ENCODE data around the gene ARSI. TPM values are rescaled to one million over a fixed set of nuclear protein-coding genes. Genes with fewer than 3 reads are reported as not detected.

Gene ARSI
- total and polyA plus RNA-seq, 2 of the 13 experiments (the other 11 are each of a cell fraction or from before 2014, with no cell fraction given): 4.2 to 33.9 TPM

GRCh38 chr5:150297236-150297890, 5.3 kb downstream of the ARSI start:
- no peaks in the 10 kb centered on the region; a peak in 1 of 5 replicates for H3K36me3 ChIP-seq (replicated peaks in 1 of 2; ENCODE audit: control insufficient read depth in 1 of 2, insufficient read depth in 2 of 2, low read length in 2 of 2)
- H3K27me3 ChIP-seq (ENCODE audit: control insufficient read depth in 1 of 2, insufficient read depth in 2 of 2, low read length in 2 of 2): no peaks in the 10 kb centered on the region
- TF ChIP-seq NAIF1 (CRISPR knock-in tag; IDR thresholded peaks at IDR 0.05; ENCODE audit: borderline replicate concordance): no peak
- TF ChIP-seq AGO2 (optimal IDR thresholded peaks at IDR 0.05; ENCODE audit: low read depth, low read length): peak; percentile 71
- ChIA-PET POLR2A (no interaction called here), CTCF (ENCODE audit: low intra/inter-chr PET ratio, low total read pairs) (no interaction called here)
- in situ Hi-C loops (cut with HindIII; ENCODE audit: extremely low pct_ligation_motif_present, low pct_unique_long_range_greater_than_20kb): loop anchor here (10.0 kb wide), 1 partner anchor 147 kb away; the partner anchor contains the start of gene RPS14
- H4K20me1 ChIP-seq (ENCODE audit: insufficient read depth, low read length): no peaks in the 10 kb centered on the region
- DNase-seq (ENCODE audit: low spot score): no peak
- H3K79me2 ChIP-seq (ENCODE audit: insufficient read depth, low read length): peaks cover 13% of the 10 kb centered on the region
- 94% methylated on average over 19 of the region's 36 CpGs for WGBS (ENCODE audit: low lambda C conversion rate)
- H2AFZ ChIP-seq (ENCODE audit: low read length): no peak overlapping the region
- no peak for ATAC-seq
- H3K4me3 ChIP-seq (replicated peaks in 1 of 3; ENCODE audit: insufficient read depth in 1 of 3, low read depth in 2 of 3, low read length in 3 of 3): no peak overlapping the region
- no peak for FAIRE-seq
- no peak overlapping the region for H3K4me2 ChIP-seq (ENCODE audit: low read depth, low read length)
- H3K9ac ChIP-seq (ENCODE audit: insufficient read depth, low read depth, low read length): no peak overlapping the region
- no peak overlapping the region for H3K27ac ChIP-seq (ENCODE audit: extremely low read length, insufficient read depth, low read length)
- H3K4me1 ChIP-seq (ENCODE audit: insufficient read depth, low read length): peaks cover 51% of the 10 kb centered on the region
- intact Hi-C loops (cut with micrococcal nuclease; ENCODE audit: unreplicated experiment): no loop called here
- BruUV-seq (replicated peaks): no TSS peak
- H3K9me3 ChIP-seq (ENCODE audit: low read length): no peaks in the 10 kb centered on the region

GRCh38 chr5:150296496-150296895, 6.2 kb downstream of the ARSI start:
- ChIA-PET POLR2A (interaction anchor here (1.6 to 2.7 kb wide), 2 partner anchors 9 to 11 kb away, joined by 4 to 12 read pairs; no protein-coding TSS in a partner anchor), CTCF (ENCODE audit: low intra/inter-chr PET ratio, low total read pairs) (no interaction called here)
- Histone ChIP-seq H3K79me2 (ENCODE audit: insufficient read depth, low read length) (peaks cover 11% of the 10 kb centered on the region), H3K4me1 (ENCODE audit: insufficient read depth, low read length) (peaks cover 43% of the 10 kb centered on the region), H3K9ac (ENCODE audit: insufficient read depth, low read depth, low read length) (no peak overlapping the region), H3K36me3 (replicated peaks in 1 of 2; ENCODE audit: control insufficient read depth in 1 of 2, insufficient read depth in 2 of 2, low read length in 2 of 2) (no peaks in the 10 kb centered on the region; a peak in 1 of 5 replicates), H3K4me2 (ENCODE audit: low read depth, low read length) (no peak overlapping the region), H3K9me3 (ENCODE audit: low read length) (no peaks in the 10 kb centered on the region), H3K4me3 (replicated peaks in 1 of 3; ENCODE audit: insufficient read depth in 1 of 3, low read depth in 2 of 3, low read length in 3 of 3) (no peak overlapping the region), H4K20me1 (ENCODE audit: insufficient read depth, low read length) (no peaks in the 10 kb centered on the region), H3K27ac (ENCODE audit: extremely low read length, insufficient read depth, low read length) (no peak overlapping the region), H3K27me3 (ENCODE audit: control insufficient read depth in 1 of 2, insufficient read depth in 2 of 2, low read length in 2 of 2) (no peaks in the 10 kb centered on the region), H2AFZ (ENCODE audit: low read length) (no peak overlapping the region)
- in situ Hi-C loops (cut with HindIII; ENCODE audit: extremely low pct_ligation_motif_present, low pct_unique_long_range_greater_than_20kb): loop anchor here (10.0 kb wide), 1 partner anchor 148 kb away; the partner anchor contains the start of gene RPS14
- FAIRE-seq: no peak
- ATAC-seq: no peak
- no TSS peak for BruUV-seq (replicated peaks)
- intact Hi-C loops (cut with micrococcal nuclease; ENCODE audit: unreplicated experiment): no loop called here
- no peak for TF ChIP-seq ZBTB7A (CRISPR knock-in tag; IDR thresholded peaks at IDR 0.05)
- TF ChIP-seq GFI1 (CRISPR knock-in tag; IDR thresholded peaks at IDR 0.05; ENCODE audit: borderline replicate concordance): no peak
- no peak for TF ChIP-seq ZNF614 (CRISPR knock-in tag; IDR thresholded peaks at IDR 0.05; ENCODE audit: borderline replicate concordance)
- no peak for TF ChIP-seq STAT6 (CRISPR knock-in tag; IDR thresholded peaks at IDR 0.05; ENCODE audit: borderline replicate concordance)
- no peak for TF ChIP-seq TRIM22 (IDR thresholded peaks at IDR 0.05)
- no peak for TF ChIP-seq NR2C2 (CRISPR knock-in tag; IDR thresholded peaks at IDR 0.05; ENCODE audit: borderline replicate concordance)
- TF ChIP-seq ZNF766 (CRISPR knock-in tag; IDR thresholded peaks at IDR 0.05; ENCODE audit: borderline replicate concordance): no peak
- 91% methylated on average over 4 of the region's 7 CpGs for WGBS (ENCODE audit: low lambda C conversion rate)
- DNase-seq (ENCODE audit: low spot score): no peak
